Measurements from ENCODE around the gene COQ8A.

COQ8A gene

DNA sequence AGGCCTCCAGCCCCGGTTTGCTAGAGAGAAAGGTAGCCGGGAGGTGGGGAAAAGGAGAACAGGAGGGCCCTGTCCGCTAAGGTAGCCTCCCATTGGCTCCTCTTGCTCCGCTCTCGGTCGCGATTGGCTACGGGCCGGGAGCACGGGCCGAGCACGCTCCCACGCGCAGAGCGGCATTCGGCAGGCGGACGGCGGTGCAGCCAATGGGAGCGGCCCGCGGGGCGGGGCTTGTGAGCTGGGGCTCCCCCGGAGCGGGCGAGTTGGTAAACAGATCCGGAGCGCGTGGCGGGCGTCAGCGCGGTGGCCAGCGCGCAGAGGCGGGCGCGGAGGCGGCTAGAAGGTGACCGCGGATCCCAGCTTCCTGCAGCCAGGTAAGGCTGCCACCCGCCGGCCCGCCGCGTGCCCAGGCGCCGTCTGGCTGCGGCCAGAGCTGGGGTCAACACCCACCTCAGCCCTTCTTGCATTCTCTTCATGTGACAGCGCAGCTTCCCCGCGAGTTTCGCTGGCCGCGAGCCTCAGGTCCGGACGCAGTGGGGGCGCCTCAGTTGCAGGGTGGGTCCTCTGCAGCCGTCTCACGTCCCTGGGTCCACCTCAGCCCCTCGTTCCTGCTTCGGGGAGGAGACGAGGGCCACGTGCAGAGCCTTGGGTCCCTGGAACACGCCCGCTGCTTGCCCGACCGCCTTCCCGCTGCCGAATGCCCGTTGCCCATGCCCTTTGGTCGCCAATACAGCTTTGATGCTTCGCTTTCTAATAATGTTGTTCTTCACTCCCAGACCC is at the start of gene COQ8A:
TSS of gene COQ8A (plus strand) at position 266 of the 777 bp plus-strand sequence. CDS start 21,092 bp downstream, outside the sequence.
- DNase-seq: peak; percentile 96 to 100 (median 99)

DNA sequence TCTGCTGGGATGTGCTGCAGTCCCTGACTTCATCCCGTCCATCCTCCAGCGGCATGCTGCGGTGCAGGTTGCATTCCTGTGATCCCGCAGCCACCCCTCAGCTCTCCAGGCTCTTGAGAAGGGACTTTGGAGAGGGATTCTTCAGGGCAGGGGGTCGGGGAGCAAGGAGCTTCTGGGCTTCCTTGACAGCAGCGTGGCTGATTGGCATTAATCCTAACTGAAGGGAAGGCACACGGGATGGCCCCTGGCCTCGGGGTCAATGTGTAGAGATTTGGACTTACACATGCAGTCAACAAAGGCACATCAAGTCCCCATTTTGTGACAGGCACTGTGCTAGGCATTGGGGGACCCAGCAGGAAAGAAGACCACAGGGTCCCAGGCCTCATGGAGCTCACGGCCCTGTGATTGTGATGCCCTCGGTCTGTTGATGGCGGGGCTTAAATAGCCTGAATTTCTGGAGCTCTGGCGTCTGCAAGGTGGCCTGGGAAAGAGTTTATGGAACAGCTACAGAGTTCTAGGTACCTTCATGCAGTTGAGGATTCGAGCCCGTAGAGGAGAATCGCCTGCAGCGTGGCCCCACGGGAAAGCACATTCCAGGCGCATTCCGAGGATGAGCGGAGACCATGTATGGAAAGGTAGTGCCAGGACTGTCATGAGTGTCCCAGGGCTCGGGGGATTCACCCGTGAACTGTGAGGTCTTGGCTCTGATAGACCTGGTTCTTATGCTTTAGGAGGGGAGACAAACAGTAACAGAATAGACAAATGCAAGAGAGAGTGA is 49.6 kb upstream of the COQ8A start:
- DNase-seq: no peak

DNA sequence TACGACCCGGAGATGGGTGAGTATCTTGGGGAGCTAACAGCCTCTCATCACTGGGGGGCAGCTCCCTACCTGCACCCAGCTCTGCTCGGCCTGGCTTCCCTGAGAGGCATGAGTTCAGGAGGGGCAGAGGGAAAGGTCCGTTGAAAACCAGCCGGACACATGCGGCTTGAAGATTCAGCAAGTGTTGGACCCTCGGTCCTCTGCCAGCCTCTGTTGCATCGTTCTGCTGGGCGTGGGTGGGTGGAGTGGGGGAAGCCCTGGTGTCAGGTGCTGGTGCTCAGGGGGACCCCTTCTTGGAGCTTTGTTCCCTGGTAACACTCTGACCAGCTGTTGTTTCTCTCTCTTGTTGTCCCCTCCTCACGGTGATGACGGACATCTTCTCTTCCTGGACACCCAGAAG is 48.7 kb upstream of the COQ8A start:
- no peak for DNase-seq

DNA sequence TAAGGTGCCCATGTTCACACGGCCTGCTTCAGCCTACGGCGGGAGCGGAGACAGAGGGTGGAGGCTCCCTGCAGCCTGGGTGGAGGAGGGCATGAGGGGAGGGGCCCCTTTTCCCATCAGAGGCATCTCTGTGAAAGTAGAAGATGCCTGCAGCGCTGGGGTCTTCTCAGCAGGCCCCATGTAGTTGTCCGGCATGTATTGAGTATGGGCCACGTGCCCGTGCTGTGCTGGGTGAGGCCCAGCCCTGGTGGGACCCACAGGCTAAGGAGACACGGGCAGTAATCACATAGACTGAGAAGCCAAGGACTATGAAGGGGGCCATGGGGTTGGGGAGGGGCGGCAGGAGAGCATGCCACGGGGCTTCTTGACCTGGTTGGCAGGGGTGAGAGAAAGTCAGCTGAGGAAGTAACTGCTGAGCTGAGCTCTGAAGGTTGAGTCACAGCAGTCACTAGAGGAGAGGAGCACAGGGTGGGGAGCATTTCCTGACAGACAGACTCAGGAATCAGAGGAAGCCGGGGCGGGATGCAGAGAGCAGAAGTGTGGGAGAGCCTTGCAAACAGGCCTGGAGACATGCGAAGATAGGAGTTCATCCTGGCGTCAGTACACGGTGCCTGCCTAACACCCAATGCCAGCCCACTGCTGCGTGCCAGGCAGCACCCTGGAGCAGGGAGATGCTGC is 48.1 kb upstream of the COQ8A start:
- no peak for DNase-seq

DNA sequence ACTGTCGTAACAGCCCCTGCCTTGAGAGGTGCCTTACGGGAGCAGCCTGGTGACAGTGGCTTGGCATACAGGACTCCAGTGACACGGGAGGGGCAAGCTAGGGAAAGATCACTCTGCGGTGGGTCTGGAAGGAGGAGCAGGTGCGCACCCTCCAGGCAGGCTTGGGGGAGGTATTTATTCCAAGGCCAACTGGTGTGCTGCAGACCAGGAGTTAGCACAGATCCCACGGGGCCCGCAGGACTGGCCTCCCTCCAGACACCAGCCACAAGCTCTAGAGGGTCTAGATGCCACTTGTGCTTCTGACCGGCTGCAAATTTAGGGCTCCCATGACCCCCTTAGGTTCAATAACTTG is 47.6 kb upstream of the COQ8A start:
- no peak for DNase-seq

DNA sequence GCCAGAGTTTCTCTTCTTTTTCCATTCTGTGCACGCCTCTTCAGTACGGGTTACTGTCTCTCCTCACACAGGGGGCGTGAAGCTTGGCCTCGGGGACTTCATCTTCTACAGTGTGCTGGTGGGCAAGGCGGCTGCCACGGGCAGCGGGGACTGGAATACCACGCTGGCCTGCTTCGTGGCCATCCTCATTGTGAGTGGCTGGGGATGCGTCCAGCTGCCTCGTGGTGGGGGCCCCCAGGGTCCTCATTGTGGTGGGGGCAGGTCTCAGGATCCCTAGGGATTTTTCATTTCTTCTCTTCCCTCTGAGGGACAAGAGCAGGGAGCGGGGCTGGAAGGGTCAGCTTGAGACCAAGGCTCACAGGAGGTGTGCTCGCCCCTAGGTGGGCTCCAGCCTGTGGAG is 46.2 kb upstream of the COQ8A start:
- no peak for DNase-seq

DNA sequence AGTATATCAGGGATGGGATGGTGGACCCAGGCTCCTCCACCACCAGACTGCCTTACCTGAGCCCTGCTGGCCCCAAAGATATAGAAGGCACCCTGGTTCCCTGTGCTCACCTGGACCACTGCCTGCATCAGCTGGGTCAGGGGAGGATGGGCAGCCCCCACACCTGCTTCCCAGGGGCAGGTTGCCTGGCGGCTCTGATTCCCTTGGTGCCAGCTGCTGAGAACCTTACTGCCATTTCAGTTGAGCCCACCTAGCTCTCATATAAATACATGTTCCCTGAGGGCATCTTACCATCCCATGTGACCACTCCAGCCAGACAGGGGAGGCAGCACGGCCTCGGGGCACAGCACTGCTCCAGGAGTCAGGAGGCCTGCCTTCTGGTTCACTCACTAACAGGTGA is 45.3 kb upstream of the COQ8A start:
- DNase-seq: no peak

DNA sequence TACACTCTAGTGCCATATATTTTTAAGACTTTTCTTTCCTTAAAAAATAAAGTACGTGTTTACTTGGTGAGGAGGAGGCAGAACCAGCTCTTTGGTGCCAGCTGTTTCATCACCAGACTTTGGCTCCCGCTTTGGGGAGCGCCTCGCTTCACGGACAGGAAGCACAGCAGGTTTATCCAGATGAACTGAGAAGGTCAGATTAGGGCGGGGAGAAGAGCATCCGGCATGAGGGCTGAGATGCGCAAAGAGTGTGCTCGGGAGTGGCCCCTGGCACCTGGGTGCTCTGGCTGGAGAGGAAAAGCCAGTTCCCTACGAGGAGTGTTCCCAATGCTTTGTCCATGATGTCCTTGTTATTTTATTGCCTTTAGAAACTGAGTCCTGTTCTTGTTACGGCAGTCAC is 44.5 kb upstream of the COQ8A start:
- DNase-seq: no peak

DNA sequence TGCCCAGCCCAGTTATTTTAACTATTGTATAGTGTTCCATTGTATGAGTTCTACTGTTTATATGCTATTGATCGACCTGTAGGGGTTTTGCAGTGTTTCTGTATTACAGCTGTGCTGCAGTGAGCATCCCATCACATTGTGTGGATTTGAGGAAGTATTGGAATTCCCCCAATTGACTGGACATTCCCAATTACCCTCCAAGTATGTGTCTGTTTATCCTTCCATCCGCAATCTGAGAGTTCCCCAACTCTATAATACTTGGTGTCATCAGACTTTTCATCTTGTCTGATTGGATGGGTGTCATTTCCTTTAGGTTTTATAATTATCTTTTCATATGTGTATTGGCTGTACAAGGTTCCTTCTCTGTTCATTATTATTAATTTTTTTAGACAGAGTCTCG is 41.8 kb upstream of the COQ8A start:
- DNase-seq: no peak

DNA sequence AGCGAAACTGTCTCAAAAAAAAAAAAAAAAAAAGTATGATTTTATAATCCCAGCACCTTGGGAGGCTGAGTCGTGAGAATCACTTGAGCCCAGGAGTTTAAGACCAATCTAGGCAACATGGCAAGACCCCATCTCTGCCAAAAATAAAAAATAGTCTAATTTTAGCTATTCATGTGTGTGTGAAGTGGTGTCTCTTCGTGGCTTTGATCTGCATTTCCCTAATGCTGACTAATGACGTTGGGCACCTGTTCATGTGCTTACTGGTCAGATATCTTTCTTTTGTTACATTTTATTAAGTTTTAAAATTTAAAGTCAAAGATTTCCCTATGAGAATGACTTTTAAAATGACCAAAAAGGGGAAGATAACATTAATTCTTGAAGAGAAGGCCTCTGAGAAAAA is 38.7 kb upstream of the COQ8A start:
- no peak for DNase-seq

DNA sequence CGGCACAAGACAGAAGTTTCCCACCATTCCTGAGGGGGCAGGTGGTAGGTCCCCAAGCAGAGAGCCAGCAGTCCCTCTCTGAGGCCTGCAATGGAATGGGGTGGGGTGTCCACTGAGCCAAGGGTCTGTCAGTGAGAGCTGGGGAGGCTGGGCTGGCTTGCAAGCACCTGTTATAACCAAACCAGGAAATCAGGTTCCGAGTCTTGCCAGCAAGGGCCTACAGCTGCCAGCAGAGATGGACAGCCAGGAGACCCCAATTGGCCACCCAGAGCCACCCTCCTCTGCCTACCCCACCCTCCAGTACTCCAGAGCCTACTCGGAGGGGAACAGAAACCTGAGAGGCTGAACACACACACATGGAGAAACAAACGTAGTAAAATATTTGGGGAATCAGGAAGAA is 37.5 kb upstream of the COQ8A start:
- DNase-seq: no peak

DNA sequence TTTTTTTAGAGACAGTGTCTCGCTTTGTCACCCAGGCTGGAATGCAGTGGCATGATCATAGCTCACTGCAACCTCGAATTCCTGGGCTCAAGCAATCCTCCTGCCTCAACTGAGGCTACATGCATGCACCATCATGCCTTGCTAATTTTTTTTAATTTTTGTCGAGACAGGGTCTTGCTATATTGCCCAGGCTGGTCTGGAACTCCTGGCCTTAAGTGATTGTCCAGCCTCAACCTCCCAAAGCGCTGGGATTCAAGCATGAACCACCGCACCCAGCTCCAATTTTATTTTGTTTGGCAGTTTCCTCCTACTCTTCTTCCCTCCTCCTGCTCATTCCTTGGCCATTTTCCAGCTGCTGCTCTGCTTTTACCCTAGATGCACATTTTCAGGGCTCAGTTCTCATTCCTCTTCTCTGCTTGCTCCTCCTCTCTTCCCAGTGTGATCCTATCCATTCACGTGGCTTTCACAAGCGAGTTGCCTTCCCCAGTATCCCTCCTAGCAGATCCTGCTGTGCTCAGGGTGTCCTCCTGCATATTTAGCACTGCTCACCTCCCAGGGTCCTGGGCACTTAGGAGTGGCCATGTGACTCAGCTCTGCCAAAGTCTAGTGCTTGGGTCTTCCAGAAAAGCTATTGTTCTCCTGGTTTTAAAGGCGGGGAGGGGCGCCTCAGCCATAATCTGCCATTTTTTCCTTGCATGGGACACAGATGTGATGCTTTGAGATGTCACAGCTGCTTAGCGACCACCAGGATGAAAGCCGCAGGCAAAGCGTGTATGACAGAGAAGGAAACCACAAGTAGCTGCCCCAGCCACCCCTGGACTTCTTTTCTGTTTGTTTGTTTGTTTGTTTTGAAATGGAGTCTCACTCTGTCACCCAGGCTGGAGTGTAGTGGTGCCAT is 36.0 kb upstream of the COQ8A start:
- DNase-seq: no peak

DNA sequence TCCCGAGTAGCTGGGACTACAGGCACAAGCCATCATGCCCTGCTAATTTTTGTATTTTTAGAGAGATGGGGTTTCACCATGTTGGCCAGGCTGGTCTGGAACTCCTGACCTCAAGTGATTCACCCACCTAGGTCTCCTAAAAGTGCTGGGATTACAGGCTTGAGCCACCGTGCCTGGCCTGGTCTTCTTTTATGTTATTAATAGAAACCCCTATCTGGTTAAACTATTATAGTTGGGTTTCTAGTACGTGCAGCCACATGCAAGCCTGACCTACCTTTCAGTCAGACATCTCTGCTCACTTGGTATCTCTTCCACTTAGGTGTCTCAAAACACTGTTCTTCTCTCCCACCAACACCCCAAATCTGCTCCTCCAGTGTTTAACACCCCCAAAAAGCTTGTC is 35.3 kb upstream of the COQ8A start:
- no peak for DNase-seq

DNA sequence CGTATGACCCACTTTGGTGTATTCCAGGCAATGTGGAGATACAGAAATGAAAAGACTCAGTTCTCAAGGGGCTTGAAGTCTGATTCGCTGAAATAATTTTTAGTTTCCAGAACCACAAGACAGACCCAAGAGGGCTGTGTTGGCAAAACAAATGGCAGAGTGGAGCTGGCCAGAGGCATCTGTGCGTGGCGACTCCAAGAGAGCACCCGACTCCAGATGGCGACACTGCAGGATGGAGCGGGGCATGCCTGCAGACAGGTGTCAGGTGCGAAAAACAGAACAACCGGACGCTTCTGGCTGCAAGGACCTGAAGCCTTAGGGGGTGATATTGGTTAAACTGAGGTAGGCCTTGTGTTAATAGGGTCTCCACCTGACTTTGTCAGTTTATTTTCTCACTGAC is 31.7 kb upstream of the COQ8A start:
- peak in 1 of 14 donors; percentile 37 for DNase-seq

DNA sequence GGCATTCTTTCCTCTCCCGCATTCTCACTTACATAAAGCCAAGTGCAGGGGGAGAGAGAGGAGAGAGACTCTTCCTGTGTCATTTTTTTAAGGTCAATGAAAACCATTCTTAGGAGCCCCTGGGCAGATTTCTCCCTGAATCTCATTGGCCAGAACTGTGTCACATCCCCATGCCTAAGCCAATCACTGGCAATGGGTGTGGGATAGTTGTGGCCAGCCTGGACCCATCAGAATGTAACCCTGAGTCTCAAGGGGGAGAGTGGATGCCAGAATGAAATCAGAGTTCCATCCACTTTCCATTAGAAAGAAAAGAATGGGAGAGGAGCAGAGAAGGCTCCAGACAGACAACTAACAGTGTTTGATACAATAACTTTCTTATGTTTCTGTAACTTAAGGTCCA is 31.2 kb upstream of the COQ8A start:
- DNase-seq: no peak

DNA sequence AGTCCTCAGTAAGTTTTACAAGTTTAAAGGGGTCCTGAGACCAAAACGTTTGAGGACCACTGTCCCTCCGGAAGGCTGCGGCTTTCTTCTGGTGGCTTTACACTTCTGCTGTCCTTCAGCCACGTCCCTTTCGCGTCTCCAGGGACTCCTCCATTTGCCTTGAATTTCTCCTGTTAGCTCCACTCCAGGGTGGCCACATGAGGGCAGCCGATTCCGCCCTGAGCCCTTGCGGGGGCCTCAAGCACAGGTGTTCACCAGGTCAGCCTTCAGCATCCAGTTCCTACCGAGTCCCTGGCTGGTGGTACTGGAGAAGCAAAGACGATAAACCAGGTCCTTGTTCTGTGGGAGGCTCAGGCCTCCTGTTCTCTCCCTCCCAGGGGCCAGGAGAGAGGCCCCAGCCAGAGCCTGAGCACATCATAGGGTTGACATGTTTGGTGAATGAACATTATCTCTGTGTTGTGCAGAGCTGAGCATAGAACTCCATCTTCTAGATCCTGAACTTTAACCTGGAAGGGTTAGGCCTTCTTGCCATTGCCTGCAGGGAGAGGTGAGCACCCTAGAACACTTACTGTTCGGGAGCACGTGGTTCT is 27.4 kb upstream of the COQ8A start:
- DNase-seq: peak in 11 of 14 donors; percentile 6 to 67 (median 11)

DNA sequence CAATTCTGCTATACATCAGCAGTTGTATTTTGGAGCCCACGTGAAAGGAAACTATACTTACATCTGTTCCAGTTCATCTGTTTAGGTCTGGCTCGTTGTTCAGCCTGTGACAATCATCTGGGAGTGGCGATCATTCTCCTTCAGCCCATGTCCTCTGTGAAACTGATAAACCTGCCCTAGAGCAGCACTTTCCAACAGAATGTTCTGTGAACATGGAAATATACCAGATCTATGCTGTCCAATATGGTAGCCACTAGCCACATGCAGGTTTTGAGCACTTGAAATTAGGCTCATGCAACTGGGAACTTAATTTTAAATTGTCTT is 24.5 kb upstream of the COQ8A start:
- no peak for DNase-seq

DNA sequence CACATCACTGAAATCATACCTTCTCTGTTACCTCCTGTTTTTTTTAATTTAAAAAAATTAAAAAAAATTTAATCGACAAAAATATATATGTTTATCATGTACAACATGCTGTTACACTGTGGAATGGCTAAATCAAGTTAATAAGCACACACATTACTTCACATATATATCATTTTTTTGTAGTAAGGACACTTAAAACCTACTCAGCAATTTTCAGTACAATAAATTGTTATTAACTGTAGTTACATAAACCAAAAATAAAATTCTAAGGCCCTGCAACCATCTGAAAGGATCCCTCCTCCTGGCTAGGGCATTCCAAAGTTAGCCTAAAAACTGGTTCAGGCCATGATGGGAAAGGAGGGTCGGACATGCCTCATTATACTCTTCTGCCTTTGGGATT is 23.6 kb upstream of the COQ8A start:
- no peak for DNase-seq

DNA sequence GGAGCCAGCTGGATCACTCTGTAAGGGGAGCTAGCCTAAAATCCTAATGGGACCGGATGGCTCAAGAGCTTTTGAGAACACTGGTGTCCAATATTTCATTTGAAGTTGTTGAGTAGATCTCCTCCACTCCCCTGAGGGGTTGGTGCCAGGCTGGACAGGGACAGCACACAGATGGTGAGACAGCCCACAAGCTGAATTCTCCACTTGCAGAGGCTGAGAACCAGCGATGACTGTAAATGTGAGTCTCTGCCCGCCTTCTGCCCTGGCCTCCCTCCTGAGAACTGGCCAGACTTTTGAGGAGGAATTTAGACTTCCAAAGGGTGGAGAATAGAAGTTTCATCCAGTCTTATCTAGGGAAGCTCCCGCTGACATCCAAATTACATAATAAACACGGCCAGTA is 20.5 kb upstream of the COQ8A start:
- no peak for DNase-seq

DNA sequence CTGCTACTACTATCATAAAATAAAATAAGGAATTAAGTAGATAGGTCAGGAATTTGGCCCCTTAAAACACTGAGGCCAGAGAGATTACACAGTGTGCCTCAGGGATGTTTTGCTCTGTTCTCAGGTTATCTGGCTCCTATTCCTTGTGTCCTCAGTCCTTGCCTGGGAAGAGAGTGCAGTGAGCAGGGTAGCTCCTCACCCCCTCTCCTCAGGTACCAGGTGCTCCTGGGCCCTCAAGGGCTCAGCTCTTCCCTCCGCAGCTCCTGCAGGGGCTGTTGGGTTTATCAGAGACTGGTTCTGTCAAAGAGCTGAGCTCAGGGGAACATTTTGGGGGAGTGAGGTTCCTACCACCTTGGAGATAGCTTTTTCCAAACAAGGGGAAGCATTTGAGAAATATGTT is 20.1 kb upstream of the COQ8A start:
- DNase-seq: no peak

DNA sequence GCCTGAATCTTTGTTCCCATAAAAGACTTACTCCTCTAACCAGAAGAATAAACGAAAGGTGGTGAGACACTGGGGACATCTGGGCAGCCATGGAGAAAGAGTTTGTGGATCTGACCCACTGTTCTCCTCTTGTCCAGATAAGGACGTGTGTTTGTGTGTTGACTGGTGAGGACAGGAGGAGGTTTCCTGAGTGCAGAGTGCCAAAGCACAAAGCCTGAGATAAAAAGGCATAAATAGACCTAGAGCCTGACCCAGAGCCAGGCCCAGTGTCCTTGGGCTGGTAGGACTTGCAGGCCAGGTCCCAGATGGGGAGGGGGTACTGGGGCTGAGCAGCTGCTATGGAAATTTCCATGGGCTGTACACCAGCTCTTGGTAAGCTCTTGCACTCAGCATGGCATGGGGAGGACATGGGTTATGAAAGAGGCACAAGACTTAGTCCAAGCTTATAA is 19.6 kb upstream of the COQ8A start:
- peak in 1 of 14 donors; percentile 52 for DNase-seq

DNA sequence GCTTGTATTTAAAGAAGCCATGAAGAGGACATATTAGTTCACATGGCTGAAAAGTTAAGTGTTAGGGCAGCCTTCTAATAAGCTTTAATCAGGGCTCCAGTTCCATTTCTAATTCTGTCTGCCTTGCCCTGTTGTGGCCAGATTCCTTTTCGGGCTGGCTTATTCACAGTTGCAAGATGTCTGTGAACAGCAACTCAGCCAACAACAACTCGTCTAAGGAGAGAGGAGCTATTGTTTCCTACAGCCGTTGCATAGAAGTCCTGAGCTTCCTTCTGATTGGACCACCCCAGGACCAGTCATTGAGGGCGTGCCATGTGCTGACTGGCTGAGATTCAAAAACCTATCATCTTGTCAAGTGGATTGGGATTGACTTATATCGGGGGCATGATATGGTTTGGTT is 18.6 kb upstream of the COQ8A start:
- no peak for DNase-seq

All from C1 segment of cervical spinal cord (tissue), 14 donors.